ENCODE measurements around the gene FUNDC2.
A peak's percentile ranks its signal among the peaks of the same experiment; 100 is the strongest.

Gene FUNDC2

DNA sequence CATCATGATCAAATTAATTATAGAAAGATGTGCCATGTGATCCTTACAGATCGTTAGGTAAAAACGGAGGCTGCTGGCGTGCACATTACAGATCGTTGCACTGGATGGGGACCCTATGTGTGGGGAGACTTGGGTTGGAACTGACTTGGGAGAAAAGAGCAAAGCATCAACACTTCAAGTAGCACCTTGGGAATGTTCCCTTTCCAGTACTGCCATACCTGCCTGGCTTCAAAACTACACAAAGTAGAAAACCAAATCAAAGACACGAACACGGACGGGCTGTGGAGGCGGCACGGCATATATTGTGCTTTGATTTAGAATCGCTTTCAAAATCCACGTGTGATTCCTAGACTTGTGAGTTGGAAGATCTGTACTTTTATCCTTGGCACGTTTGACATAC is 43.4 kb downstream of the FUNDC2 start:
- no peak for DNase-seq

DNA sequence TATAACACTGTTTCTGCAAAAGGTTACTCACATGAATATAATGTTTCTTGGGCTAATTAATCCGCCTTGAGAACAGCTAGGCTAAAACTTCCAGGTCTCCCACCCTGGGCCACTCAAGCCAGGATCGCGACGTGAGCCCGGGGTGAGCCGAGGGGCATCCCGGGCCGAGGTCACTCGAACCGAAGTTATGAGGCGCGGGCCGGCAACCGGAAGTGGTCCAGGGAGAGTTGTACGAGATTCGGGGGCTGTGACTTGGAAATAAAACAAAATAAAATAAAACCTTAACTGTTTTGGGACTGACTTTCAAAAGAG is 44.0 kb downstream of the FUNDC2 start:
- DNase-seq = no peak

DNA sequence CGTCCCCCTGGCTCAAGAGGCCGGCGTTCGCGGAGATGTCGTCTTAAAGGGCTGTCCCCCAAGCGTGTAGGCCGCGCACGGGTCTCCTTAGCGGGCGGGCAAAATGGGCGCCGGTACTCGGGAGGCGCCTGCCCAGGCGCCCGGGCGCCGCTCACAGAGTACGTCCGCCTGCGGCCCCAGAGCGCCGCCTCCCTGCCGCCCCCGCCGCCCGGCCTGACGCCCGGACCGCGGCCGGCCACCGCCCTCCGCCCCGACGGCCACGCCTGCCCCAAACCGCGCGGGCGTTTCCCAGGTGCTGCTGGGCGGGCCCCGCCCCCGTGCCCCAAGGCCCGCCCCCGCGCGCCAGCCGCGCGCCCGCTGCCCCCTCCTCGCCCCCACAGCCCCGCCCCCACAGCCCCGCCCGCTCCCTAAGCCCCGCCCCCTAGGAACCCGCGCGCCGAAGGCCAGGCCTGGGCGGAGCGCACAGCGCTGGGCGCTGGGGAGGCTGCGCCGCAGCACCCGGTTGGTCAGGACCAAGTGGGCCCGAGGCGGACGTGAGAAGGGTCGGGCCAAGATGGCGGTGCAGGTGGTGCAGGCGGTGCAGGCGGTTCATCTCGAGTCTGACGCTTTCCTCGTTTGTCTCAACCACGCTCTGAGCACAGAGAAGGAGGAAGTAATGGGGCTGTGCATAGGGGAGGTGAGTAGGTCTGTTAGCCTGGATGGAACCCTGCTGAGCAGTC is 44.5 kb downstream of the FUNDC2 start, which contains the start of the genes BRCC3, CMC4 and MTCP1:
TSS of gene BRCC3 (plus strand) at position 534 of the 719 bp plus-strand sequence. CDS start at position 554, 20 bp downstream.
TSS of gene CMC4 (minus strand) at position 162 of the 719 bp plus-strand sequence. CDS start 7,113 bp downstream, outside the sequence.
TSS of gene MTCP1 (minus strand) at position 162 of the 719 bp plus-strand sequence. CDS start 5,126 bp downstream, outside the sequence.
- DNase-seq = peak; percentile 61

DNA sequence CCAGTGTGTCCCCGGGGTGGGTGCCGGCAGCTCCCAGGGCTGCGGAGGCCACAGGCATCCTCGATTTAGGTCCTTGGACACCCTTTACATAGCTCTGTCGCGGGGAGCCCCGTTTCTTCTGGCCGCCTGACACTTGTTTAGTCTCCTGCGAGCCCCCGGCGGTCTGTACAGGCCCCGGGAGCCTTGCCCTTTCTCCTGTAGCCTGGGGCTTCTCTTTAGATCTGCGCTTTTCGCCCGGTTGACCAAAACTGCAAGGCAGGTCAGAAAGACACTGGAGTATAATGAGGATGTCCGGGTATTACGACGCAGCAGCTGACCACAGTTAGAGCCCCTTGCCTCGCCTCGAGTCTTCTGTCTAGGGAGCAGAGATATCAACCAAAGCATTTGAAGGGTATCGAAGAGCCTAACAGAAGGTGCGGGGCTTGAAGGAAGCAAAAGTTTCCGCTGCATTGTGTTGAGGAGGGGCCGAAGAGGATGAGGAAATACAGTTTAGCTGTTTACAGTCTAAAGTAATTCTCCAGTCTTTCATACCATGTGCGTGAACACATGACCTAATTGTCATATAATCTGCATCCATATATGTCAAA is 45.1 kb downstream of the FUNDC2 start:
- no peak for DNase-seq

- no peak for DNase-seq
Measured at GRCh38 chrX:155086202-155086840, 59.7 kb downstream of the FUNDC2 start.

DNA sequence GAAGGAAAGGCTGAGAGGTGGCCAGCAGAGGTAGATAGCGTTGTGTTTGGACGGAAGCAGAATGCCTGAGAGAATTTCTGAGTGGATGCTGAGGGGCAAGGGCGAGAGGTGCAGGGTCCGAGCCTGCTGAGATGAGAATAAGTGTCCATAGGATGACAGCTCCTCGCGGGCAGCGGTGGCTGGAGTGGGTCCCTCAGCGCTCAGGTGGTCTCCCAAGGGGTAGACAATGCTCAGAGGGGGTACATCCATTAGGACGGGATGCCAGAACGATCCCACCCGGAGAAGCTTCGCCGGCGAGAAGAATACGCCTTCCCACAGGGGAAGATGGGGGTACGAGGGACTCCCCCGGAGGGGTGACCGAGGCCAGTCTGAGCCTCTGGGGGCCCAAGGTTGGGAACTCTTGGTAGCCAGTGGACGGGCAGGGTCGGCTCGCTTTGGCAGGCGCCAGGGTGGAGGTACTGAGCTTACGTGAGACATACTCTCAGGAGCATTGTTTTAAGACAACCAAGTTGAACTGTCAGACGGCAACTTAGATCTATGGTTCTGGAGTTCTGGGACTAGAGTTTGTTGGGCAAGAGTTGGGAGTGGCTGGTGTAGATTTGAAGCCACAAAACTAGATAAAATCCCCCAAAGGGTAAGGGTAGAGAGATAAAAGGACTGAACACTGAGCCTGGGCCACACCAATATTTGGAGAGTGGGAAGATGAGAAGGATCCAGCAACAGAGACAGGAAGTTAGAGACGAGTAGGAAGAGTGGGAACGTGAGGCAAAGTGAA is 60.5 kb downstream of the FUNDC2 start:
- no peak for DNase-seq

- DNase-seq = no peak
Measured at GRCh38 chrX:155094468-155095061, 67.9 kb downstream of the FUNDC2 start.

DNA sequence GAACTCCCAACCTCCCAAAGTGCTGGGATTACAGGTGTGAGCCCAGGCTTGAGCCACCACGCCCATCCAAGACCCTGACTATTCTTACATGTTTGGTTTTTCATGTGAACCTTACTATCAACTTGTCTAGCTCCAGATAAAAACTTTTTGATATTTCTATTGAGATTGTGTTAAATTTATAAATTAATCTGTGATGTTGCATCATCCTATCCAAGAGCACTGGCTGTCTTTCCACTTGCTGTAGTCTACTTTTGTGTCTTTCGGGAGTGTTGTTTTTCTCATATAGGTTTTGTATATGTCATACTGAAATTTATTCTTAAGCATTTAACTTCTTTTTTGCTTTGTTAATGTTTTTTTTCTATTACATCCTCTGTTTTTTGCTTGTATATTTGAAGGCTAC is 79.3 kb downstream of the FUNDC2 start:
- DNase-seq = no peak

DNA sequence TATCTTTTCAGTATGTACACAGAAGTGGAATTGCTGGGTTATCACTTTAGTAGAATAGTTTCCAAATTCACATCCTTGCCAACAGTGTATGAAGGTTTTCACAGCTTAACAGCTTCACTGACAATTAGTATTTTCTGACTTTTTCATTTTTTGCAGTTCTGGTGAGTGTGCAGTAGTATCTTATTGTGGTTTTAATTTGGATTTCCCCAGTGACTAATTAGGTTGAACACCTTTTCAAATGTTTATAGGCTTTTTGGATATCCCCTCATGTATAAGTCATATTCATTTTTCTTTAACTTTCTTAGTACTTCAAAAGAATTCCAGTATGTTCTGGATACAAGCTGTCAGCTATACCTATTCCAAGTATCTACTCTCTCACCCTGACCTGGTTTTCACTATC is 81.8 kb downstream of the FUNDC2 start:
- DNase-seq = no peak

Measured in GF-D8 (cell line).